Measurements from ENCODE around the gene ZSWIM1.

Gene ZSWIM1

DNA sequence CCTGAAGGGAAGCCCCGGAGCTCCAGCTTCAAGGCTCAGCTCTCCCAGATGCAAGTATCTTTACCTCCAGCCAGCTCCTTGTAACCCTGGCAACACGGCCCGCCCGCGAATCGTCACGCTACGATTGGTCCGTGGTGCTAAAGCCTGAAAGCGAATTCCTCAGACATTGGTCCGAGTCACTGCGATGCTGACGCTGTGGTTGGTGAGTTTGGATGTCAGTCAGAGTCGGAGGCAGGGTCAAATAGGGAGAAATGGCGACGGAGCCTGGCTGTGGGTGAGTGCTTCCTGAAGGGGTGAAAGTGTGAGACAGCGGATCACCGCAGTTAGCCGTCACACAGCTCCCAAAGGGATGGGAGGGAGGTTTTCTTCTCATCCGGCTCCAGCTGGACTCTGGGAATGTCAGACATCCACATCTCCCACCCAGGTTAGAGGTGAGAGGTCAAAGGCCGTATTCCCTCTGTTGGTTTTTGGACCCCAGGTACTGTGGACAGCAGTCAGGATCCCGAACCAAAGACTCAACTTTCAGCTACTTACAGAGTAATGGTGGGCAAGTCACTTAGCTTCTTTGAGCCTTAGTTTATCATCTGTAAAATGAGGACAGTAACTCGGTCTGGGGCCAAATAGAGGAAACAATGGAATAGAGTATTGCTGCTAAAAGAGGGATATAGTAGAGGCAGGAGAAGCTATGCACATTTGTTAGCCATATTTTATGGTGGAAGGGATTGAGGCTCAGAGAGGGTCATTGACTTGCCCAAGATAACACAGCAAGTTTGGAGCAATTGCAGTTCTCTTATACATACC lies at the start of gene ZSWIM1:
ZSWIM1 (plus strand) TSS at position 240 of the 801 bp plus-strand sequence. CDS start 1,366 bp downstream, outside the sequence.
- DNase-seq (ENCODE audit: low spot score), result peak; percentile 98

DNA sequence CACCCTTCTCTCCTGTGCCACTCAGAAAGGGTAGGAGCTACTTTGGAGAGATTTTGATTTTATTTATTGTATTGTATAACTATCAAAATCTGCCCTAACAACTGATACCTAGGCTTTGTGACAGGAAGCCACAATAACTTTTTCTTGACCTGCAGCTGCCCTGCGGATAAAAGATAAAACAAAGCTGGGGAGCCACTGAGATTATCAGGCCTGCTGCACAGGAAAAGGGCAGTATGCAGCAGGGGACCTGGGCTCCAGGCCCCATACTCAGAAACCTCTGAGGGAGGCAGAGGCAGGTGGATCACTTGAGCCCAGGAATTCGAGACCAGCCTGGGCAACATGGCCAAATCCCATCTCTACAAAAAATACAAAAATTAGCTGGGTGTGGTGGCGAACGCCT lies 48.4 kb upstream of the ZSWIM1 start:
- DNase-seq (ENCODE audit: low spot score), result no peak

DNA sequence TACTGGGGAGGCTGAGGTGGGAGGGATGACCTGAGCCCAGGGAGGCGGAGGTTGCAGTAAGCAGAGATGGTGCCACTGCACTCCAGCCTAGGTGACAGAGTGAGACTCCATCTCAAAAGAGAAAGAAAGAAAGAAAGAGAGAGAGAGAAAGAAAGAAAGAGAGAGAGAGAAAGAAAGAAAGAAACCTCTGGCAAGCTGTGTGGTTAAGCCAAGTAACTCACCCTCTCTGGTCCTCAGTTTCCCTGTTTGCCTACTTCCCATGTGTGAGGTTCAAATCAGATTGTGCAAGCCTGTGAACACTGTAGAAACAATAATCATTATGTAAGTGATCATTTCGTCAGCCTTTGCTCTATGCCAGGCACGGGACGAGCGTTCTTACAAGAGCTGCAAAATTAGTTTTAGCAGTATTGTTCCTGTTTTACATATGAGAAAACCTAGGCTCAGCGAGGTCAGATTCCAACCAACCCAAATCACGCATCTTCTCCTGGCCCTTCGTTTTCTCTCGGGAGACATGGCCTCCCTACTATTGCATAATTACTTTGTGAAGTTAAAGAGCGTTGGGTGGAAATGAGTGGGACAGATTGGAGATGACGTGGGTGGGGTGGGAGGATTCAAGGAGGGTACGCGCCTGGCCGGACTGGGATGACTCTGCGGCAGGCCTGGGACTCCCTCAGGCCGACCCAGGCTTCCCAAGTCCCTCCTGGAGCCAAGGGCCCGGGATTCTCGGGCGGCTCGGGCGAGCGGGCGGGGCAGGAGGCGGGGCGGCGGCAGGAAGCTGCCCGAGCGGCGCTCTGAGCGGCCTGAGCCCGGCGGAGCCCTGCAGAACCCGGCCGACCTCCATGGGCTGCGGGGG lies 47.8 kb upstream of the ZSWIM1 start, which contains the start of gene SNX21:
SNX21 (plus strand) TSS at position 770 of the 853 bp plus-strand sequence. CDS start 121 bp downstream, outside the sequence.
- DNase-seq (ENCODE audit: low spot score), result no peak

DNA sequence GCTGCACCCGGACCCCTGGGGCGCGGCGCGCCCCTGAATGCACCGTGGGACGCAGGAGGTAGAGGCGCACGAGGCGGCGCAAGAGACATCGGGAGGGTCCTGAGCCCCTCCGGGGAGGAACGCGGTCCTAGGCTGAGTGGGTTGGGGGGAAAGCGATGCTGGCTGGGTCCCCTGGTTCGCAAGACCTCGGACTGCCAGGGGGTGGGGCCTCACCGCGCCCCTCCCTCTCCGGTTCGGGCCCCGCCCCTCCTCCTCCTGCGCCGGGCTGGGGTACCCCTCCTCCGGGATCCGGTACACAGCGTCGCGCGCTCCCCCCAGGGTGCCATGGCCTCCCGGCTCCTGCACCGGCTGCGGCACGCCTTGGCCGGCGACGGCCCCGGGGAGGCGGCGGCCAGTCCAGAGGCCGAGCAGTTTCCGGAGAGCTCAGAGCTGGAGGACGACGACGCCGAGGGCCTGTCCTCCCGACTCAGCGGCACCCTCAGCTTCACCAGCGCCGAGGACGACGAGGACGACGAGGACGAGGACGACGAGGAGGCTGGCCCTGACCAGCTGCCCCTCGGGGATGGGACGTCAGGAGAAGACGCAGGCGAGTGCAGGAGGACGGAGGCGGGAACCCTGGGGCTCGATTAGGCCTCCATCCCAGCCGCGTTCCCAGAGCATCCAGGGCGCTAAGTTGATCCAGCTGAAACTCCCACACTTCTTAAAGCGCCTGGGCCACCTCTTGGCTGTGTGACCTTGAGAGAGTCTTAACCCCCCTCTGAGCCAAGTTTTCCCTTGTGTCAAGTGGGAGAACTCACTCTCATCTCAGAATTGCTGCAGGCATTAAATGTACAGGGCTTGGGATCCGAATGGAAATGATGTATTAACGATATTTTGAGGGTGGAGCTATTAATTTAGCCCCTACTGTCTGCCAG lies 46.9 kb upstream of the ZSWIM1 start:
- peak; percentile 51 for DNase-seq (ENCODE audit: low spot score)

DNA sequence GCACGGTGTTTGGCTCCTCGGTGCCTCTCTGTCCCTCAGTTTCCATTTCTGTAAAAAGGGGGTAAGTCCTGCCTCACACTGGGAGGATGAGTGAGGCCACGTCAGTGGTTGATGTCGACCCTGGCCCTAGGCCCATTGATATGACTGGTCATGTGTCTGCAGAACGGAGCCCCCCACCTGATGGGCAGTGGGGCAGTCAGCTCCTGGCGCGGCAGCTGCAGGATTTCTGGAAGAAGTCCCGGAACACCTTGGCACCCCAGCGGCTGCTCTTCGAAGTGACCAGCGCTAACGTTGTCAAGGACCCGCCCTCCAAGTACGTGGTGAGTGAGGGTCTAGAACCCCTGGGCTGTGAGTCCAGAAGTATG lies 46.2 kb upstream of the ZSWIM1 start:
- no peak for DNase-seq (ENCODE audit: low spot score)

DNA sequence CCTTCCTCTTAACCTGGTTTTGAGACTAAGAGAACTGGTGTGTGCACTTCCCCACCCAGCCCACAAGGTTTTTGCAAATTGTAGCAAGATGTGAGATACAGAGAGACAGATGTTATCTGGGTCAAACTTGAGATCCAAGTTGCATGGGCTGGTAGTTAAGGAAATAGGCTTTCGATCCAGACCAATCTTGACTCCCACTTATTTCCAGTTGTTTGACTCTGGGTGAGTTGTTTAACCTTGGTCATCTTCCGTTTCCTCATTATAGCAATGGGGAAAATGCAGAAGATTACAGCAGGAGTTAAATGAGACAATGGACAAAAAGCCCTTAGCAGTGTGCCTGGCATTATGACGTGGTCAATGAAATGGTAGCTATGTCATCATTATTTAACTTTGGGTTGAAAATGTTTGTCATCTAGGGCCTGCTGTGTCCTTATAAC lies 45.7 kb upstream of the ZSWIM1 start:
- no peak for DNase-seq (ENCODE audit: low spot score)

DNA sequence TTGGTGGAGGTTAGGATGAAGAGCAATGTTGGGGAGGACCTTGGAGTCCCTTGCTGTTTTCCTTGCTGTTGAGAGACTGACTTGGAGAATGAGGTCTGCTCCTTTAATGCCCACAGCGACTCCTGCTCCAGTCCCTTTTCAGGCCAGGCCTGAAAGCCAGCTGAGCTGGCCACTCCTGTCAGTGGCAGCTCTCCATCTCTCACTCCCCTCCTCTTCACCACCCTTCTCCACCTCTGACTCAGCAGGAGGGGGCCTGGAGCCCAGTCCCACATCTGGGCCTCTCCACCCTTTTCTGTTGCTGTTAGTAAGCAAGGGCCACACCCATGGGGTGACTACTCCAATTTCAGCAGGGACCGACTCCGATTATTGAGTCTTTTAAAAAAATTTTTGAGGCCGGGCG lies 45.2 kb upstream of the ZSWIM1 start:
- DNase-seq (ENCODE audit: low spot score), result no peak

DNA sequence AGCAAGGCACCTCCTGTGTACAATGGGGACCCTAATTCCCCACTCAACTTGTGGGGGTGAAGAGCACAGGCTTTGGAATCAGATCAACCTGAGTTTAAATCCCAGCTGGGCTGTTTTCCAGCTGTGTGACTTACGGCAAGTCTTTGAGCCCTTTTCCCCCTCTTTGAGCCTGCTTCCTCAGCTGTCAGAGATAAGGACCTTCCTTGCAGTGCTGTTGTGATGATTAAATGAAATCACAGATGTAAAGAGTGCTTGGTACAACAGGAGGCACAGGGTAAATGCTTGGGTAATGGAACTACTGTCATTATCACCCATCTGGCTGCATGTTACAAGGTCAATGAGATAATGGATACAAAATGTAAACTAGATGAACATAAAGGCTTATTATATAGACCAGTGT lies 44.2 kb upstream of the ZSWIM1 start:
- DNase-seq (ENCODE audit: low spot score), result no peak

DNA sequence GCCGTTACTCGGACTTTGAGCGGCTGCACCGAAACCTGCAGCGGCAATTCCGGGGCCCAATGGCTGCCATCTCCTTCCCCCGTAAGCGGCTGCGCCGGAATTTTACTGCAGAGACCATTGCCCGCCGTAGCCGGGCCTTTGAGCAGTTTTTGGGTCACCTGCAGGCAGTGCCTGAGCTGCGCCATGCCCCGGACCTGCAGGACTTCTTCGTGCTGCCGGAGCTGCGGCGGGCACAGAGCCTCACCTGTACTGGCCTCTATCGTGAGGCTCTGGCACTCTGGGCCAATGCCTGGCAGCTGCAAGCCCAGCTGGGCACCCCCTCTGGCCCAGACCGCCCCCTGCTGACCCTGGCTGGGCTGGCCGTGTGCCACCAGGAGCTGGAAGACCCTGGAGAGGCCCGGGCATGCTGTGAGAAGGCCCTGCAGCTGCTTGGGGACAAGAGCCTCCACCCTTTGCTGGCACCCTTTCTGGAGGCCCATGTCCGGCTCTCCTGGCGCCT lies 40.3 kb upstream of the ZSWIM1 start:
- DNase-seq (ENCODE audit: low spot score), result no peak

DNA sequence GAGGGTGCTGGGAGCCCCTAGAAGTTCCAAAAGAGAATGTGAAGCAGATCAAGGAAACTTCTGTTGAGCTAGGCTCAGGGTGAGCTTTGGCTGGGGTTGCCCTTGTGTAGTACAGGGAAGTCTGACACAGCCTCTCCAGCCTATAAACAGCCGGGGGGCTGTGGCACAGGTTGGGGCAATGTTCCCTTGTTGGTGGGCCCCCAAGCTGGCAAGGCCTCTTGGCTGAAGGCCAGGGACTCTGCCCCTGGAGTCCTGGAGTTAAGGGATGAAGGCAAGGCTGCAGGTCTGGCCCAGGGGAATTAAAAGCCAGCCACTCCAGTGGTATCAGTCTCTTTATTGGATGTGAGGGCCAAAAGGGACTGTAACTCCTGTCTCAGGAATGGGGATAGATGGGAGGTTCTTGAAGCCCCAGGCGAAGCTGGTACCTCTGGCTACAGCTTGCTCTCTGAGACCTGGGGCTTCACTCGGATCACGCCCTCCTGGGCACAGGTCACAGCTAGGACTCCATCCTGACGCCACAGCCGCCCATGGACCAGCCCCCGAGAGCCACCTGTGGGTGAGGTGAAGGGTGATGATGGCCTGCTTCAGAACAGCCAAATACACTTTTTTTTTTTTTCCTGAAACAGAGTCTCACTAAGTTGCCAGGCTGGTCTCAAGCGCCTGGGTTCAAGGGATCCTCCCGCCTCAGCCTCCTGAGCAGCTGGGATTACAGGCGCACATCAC lies 39.5 kb upstream of the ZSWIM1 start:
- DNase-seq (ENCODE audit: low spot score), result no peak

DNA sequence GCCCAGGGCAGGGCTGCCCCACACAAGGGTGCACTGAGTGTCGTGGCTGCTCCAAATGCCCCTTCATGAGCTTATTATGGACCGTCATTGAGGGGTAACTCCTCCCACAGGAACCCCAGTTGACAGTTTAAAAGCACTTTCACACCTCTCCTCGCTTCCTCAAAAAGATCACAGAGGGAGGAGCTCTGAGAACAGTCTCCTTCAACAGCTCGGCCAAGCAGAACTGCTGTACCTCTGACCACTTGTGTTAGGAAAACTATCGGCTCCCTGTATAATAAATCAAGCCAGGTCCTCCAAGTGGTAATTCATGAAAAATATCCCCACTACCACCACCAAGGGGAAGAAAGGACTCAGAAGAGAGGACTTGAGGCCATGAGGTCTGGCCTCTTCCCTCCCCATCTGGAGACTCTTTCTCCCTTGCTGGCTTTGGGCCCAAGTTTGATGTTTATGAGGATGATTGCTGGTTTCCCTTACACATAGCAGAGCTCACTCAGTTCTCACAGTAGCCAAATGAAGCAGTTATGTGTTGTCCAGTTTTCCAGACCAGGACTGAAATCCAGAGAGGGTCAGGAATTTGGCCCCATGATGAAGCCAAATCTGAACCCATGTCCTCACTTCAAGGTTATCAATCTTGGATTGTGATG lies 38.7 kb upstream of the ZSWIM1 start:
- no peak for DNase-seq (ENCODE audit: low spot score)

DNA sequence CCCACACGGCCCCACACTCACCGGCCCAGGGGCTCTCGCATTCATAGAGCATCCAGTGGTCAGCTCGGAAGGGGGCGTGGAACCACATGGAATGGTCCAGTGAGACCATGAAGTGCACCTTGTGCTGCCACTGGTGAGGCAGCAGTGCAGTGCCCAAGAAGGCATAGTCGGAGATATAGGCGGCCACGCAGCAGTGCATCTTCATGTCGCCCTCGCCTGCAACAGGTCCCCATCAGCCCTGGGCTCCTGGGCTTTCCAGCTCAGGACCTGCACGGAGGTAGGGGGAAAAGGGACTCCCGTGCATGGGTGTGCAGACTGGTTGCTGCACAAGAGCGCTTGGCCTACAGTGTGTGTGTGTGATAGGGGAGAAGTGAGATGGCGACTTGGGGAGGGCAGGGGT lies 37.5 kb upstream of the ZSWIM1 start:
- DNase-seq (ENCODE audit: low spot score), result no peak

DNA sequence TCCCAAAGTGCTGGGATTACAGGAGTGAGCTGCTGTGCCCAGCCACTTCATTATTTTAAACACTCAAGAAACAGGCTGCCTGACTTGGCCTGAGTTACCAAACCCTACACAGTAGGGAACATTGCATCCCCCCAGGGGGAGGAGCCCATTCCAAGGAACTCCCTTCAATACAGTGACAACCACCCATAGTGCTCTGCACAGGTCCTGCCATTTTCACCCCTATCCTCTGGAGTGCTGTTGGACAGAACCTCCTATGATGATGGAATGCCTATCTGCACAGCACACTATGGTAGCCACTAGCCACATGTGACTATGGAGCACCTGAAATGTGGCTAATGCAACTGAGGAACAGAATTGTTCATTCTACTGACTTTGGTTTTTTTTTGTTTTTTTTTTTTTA lies 35.6 kb upstream of the ZSWIM1 start:
- DNase-seq (ENCODE audit: low spot score), result no peak

DNA sequence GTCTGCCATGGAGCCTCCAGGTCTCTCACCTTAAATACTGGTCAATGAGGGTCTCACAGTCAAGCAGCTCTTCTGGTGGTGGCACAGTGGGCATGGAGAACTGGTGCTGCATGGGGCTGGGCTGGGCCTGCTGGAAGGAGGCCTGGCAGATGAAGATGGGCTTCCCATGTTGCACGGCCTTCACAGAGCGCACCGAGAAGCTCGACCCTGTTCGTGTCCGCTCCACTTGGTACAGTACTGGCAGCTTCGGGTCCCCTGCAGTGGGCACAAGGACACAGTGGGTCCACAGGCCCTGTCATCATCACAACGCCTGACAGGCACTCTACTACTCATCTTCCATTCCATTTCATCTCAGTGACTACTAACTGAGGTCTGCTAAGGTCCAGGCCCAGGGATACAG lies 32.6 kb upstream of the ZSWIM1 start:
- no peak for DNase-seq (ENCODE audit: low spot score)

DNA sequence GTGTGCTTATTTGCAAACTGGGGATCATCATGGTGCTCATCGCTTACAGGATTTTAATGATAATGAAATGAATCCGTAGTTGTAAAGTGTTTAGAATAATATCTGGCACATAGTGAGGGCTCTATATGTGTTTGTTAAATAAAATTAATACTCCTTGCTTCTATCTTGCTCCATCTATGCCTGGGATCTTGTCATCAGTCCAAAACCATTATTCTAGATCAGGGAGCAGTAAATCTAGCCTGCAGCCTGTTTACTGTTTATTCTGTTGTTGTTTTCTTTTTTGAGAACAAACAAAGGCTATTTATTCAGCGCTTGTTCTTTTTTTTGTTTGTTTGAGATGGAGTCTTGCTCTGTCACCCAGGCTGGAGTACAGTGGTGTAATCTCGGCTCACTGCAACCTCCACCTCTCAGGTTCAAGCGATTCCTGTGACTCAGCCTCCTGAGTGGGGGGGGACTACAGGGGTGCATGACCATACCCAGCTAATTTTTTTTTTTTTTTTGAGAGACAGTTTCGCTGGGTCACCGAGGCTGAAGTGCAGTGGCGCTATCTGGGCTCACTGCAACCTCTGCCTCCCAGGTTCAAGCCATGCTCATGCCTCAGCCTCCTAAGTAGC lies 32.0 kb upstream of the ZSWIM1 start:
- DNase-seq (ENCODE audit: low spot score), result no peak

DNA sequence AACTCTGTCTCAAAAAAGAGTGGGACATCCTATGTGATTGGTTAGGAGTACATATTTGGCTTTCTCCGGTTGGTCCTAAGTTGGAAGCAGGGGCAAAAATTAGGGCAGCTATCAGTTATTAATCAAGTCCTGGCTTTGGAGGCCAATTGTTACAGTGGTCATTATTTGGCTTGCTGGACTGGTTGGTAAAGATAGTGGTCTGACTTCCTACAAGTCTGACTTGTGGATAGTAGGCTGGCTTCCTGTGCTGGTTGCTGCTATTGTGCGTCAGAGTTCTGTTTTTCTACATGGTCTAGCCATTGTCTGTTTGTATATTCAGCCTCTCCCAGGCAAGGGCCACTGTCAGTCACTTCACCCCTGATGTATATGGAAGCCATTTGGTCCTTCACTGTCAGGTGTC lies 30.8 kb upstream of the ZSWIM1 start:
- DNase-seq (ENCODE audit: low spot score), result no peak

DNA sequence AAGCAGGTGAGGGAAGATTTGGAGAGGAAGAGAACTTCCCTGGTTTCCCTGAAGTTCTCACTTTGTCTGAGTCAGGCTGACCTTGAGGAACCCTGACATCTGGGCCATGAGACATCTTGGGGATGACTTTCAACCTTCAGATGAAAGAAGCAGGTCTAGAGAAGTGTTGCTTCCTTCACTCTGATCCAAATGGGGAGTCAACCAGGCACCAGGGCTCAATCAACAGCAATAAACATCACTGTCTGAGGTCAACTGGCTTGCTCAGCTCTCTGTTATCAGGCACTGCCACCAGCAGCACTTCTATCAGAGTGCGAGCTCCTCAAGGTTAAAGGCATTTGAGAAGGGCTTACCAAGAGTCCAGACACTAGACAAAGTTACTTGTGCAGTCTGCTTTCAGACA lies 30.1 kb upstream of the ZSWIM1 start:
- DNase-seq (ENCODE audit: low spot score), result no peak

DNA sequence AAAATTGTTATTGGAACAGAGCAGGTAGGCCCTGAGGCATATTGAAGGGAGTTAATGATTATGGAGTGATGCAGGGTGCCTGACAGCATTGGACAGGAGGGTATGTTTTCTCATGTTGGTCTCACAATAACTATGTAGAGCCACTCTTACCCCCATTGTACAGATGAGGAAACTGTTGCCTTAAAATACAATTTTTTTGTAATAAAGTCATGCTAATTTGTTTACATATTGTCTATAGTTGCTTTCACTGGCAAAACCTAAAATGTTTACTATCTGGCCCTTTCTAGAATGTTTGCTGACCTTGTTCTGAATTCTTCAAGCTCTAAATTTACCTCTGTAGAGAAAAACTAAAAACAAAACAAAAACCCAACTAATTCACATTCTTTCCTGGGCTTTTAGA lies 29.5 kb upstream of the ZSWIM1 start:
- no peak for DNase-seq (ENCODE audit: low spot score)

DNA sequence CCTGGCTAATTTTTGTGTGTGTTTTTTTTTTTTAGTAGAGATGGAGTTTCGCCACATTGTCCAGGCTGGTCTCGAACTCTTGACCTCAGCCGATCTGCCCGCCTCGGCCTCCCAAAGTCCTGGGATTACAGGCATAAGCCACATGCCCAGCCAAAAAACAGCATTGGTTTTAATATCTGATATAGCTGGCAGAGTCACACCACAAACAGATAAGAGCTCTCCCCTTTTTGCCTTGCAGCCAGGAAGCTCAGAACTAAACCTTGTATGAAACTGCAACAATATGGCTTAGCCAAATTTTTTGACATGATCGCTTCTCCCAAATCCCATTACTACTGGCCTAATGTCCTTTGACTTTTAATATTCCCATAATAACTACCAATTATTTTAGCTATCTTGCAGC lies 28.7 kb upstream of the ZSWIM1 start:
- no peak for DNase-seq (ENCODE audit: low spot score)

DNA sequence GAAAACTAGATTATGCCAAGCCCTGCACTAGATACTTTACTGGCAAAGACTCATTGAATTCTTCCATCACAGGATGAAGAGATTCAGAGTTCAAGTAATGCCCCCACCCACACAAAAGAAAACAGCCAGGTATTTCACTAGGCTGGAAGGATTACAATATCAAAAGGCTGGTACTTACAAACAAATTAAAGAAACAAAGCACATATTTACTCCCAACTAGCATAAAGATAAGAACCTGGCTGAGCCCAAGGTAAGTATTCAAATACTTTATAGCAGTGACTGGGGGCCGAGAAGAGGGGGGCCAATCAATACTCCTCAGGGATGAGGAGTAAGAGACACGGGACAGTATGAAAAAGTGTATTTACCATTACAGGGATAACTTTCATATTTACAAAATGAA lies 27.5 kb upstream of the ZSWIM1 start:
- no peak for DNase-seq (ENCODE audit: low spot score)

Measured in CD4-positive, alpha-beta T cell treated with Interleukin-6 at 100 ng/mL for 8 hours (primary cell).